Measurements from ENCODE around the gene INPP1. TPM values are rescaled to one million over a fixed set of nuclear protein-coding genes. Genes with fewer than 3 reads are reported as not detected.

Gene INPP1
- polyA plus RNA-seq, 1 donor (not counting 4 experiments of a cell fraction or from before 2014, with no cell fraction given), result 6.3 TPM

DNA sequence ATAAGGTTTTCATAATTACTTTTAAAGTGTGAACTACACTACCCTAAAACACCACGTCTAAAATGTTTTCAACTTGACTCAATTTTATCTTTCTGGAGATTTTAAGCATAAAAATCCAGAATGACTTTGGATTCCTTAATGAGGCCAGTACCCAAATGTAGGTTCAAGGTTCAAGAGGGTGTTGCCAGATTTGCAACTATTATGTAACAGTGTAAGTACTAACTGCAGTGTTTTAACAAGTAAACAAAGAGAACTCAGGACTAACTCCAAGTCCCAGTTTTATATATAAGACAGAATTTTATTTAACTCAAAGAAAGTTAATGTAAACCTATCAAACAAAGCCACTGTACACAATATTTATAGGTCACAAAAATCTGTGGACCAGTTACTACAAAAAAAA lies 29.5 kb upstream of the INPP1 start:
- Histone ChIP-seq H3K79me2 (ENCODE audit: control insufficient read depth, insufficient read depth, low read length) (peaks cover 11% of the 10 kb centered on the region), H2AFZ (ENCODE audit: control insufficient read depth, low read length) (no peak overlapping the region), H3K9ac (ENCODE audit: control insufficient read depth, extremely low read depth, insufficient read depth, low read length) (no peak overlapping the region), H3K36me3 (ENCODE audit: control insufficient read depth in 2 of 2, extremely low read depth in 1 of 2, insufficient read depth in 2 of 2, low read length in 2 of 2) (peaks cover 0 to 3% of the 10 kb centered on the region in 2 experiments), H3K9me1 (ENCODE audit: control insufficient read depth, extremely low read depth, insufficient read depth, low read length) (no peaks in the 10 kb centered on the region), H3K4me2 (ENCODE audit: control insufficient read depth, extremely low read depth, insufficient read depth, low read depth, low read length) (no peak overlapping the region), H3K9me3 (ENCODE audit: control insufficient read depth, low read depth, low read length) (no peaks in the 10 kb centered on the region), H3K27ac (ENCODE audit: control insufficient read depth, insufficient read depth, low read length) (no peak overlapping the region), H4K20me1 (ENCODE audit: control insufficient read depth, extremely low read depth, insufficient read depth, low read length) (no peaks in the 10 kb centered on the region), H3K27me3 (ENCODE audit: control insufficient read depth, extremely low read depth, insufficient read depth, low read length) (no peaks in the 10 kb centered on the region), H3K4me3 (ENCODE audit: control insufficient read depth in 2 of 3, extremely low read depth in 1 of 3, insufficient read depth in 2 of 3, low read depth in 1 of 3, low read length in 3 of 3) (no peak overlapping the region), H3K4me1 (ENCODE audit: control insufficient read depth, extremely low read depth, insufficient read depth, low read length) (peaks cover 18% of the 10 kb centered on the region)
- TF ChIP-seq, protein P1, sequence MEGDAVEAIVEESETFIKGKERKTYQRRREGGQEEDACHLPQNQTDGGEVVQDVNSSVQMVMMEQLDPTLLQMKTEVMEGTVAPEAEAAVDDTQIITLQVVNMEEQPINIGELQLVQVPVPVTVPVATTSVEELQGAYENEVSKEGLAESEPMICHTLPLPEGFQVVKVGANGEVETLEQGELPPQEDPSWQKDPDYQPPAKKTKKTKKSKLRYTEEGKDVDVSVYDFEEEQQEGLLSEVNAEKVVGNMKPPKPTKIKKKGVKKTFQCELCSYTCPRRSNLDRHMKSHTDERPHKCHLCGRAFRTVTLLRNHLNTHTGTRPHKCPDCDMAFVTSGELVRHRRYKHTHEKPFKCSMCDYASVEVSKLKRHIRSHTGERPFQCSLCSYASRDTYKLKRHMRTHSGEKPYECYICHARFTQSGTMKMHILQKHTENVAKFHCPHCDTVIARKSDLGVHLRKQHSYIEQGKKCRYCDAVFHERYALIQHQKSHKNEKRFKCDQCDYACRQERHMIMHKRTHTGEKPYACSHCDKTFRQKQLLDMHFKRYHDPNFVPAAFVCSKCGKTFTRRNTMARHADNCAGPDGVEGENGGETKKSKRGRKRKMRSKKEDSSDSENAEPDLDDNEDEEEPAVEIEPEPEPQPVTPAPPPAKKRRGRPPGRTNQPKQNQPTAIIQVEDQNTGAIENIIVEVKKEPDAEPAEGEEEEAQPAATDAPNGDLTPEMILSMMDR (optimal IDR thresholded peaks at IDR 0.05 in 1 of 3, IDR thresholded peaks at IDR 0.05 in 1 of 3, conservative IDR thresholded peaks at IDR 0.05 in 1 of 3; ENCODE audit: extremely low read depth in 1 of 3, insufficient read depth in 2 of 3, low read length in 3 of 3), result no peak
- TF ChIP-seq EZH2 (IDR thresholded peaks at IDR 0.05; ENCODE audit: low read length), result no peak
- DNase-seq (ENCODE audit: low read depth, low spot score) (no peak), FAIRE-seq (no peak)
- dilution Hi-C loops (cut with MboI; ENCODE audit: extremely low pct_ligation_motif_present, low sequenced_read_pairs), result no loop called here

DNA sequence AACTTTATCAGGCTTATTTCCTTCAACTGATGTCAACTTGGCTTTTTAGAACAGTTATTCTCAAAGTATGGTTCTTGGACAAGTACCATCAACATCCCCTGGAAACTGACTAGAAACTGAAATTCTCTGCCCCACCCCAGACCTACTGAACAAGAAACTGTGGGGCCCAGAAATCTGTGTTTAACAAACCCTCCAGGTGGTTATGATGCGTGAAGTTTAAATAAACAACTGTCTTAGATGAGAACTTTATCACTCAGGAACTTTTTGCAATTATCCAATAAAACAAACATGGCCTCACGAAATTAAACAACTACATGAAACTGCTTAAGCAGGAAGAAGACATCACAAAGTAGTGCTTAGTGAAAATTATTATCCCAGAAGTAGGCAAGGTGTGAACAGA lies 28.1 kb upstream of the INPP1 start:
- H3K9me1 ChIP-seq (ENCODE audit: control insufficient read depth, extremely low read depth, insufficient read depth, low read length), result no peaks in the 10 kb centered on the region
- no peaks in the 10 kb centered on the region for H4K20me1 ChIP-seq (ENCODE audit: control insufficient read depth, extremely low read depth, insufficient read depth, low read length)
- peaks cover 15% of the 10 kb centered on the region for H3K79me2 ChIP-seq (ENCODE audit: control insufficient read depth, insufficient read depth, low read length)
- H3K36me3 ChIP-seq (ENCODE audit: control insufficient read depth in 2 of 2, extremely low read depth in 1 of 2, insufficient read depth in 2 of 2, low read length in 2 of 2), result peaks cover 0 to 3% of the 10 kb centered on the region in 2 experiments
- no peaks in the 10 kb centered on the region for H3K9me3 ChIP-seq (ENCODE audit: control insufficient read depth, low read depth, low read length)
- FAIRE-seq, result no peak
- no peak overlapping the region for H3K9ac ChIP-seq (ENCODE audit: control insufficient read depth, extremely low read depth, insufficient read depth, low read length)
- H3K27me3 ChIP-seq (ENCODE audit: control insufficient read depth, extremely low read depth, insufficient read depth, low read length), result no peaks in the 10 kb centered on the region
- H2AFZ ChIP-seq (ENCODE audit: control insufficient read depth, low read length), result no peak overlapping the region
- H3K4me1 ChIP-seq (ENCODE audit: control insufficient read depth, extremely low read depth, insufficient read depth, low read length), result peaks cover 22% of the 10 kb centered on the region
- dilution Hi-C loops (cut with MboI; ENCODE audit: extremely low pct_ligation_motif_present, low sequenced_read_pairs), result no loop called here
- no peak overlapping the region for H3K4me3 ChIP-seq (ENCODE audit: control insufficient read depth in 2 of 3, extremely low read depth in 1 of 3, insufficient read depth in 2 of 3, low read depth in 1 of 3, low read length in 3 of 3)
- no peak overlapping the region for H3K4me2 ChIP-seq (ENCODE audit: control insufficient read depth, extremely low read depth, insufficient read depth, low read depth, low read length)
- no peak for DNase-seq (ENCODE audit: low read depth, low spot score)
- TF ChIP-seq, protein P1 (optimal IDR thresholded peaks at IDR 0.05 in 1 of 3, IDR thresholded peaks at IDR 0.05 in 1 of 3, conservative IDR thresholded peaks at IDR 0.05 in 1 of 3; ENCODE audit: extremely low read depth in 1 of 3, insufficient read depth in 2 of 3, low read length in 3 of 3), result no peak
- TF ChIP-seq EZH2 (IDR thresholded peaks at IDR 0.05; ENCODE audit: low read length), result no peak
- no peak overlapping the region for H3K27ac ChIP-seq (ENCODE audit: control insufficient read depth, insufficient read depth, low read length)
